AG08396 (cell line): ENCODE results near the gene AGTRAP.

Source experiments
- DNase-seq: peaks from one replicate; pipeline ENCODE4 v3.0.0; 2012; ENCODE audit warnings: low spot score, mixed read lengths

Gene AGTRAP, protein sequence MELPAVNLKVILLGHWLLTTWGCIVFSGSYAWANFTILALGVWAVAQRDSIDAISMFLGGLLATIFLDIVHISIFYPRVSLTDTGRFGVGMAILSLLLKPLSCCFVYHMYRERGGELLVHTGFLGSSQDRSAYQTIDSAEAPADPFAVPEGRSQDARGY

DNA sequence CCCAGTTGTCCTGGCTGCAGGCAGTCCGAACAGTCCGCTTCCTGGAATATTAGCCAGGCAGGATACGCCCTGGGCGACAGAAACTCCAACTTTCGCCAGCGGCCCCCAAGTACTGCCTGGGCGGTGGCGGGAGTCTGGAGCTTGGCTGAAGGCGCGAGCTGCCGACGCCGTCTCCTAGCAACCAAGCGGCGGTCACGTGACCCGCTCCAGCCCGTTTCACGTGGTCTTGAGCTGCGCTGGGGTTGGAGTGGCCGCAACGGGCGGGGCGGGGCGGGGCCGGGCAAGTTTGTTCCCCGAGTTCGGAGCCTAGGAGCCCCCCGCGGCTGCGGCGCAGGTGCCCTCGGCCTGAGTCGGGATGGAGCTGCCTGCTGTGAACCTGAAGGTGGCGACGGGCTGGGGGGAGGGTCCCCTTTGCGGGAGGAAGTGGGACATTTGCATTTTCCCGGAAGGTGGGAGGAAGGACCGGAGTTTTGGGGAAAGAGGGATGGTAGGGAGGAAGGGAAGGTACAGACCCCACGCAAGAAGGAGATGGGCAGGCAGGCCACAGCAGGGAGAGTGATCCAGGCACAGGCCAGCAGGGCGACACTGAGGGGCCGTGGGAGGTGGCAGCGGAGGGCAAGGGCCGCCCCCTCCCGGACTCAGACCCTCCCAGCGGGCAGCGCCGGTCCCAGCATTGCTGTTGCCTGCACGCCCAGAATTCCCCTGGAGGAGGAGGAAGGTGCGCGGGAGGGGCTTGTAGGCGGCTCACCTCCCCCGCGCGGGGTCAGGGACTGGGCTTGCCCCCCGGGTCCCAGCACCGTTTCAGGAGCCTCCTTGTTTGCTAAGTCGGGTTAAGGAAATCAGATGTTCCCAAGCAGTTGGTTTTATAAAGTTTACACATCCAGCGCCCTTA, at the start of gene AGTRAP:
Gene AGTRAP (plus strand): TSS at position 283 of the 892 bp plus-strand sequence. CDS start 73 bp downstream, at position 356.
- peak; percentile 94 for DNase-seq

DNA sequence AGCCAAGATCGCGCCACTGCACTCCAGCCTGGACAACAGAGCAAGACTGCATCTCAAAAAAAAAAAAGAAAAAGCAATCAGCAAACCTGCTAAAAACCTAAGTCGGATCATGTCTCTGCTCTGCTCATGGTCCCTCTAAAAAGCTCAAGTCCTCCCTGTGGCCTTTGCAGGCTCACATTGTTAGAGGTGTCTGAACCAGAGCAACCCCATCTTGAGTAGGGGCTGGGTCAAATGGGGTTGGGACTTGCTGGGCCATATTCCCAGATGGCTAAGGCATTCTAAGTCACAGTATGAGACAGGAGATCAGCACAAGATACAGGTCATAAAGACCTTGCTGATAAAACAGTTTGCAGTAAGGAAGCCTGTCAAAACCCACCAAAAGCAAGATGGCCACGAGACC, 47.4 kb upstream of the AGTRAP start:
- no peak for DNase-seq

DNA sequence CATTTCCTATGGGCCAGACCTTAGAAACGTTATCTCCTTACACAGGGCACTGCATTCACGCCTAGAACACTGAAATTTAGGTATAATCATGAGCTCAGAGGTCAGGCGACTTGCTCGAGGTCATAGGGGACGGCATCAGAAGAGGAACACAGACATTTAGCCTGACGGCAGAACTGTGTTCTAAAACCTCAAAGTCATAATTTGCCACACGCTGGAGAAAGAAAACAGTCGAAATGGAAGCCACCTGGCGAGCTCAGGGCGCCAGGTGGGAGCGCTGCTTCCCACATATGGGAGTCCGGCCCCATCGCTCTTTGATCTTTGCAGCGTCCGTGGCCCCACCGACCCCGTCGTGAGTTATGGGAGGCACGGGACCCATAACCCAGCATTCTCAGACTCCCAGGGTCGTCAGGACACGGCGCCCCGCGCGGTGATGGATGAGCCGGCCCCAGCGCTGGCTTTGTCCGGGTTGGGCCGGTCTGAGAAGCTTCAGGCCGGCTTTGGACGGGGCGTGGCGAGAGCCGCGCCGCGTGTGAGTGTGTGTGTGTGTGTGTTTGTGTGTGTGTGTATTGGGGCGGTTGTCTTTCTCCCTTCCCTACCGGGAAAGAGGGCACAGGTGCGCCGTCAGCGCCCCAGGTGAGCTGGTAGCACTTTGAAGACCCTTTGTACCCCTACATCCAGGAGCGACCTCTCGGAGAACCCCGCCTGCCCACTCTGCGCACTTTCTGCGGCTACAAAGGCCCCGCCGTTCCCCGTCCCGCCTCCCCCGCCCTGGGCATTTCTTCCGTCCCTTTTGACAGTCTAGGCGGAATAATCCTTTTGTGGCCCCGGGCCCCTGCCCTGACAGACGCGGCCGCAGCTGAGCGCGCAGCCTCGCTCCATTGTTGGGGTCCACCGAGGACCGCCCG, 45.3 kb upstream of the AGTRAP start:
- DNase-seq, result no peak

DNA sequence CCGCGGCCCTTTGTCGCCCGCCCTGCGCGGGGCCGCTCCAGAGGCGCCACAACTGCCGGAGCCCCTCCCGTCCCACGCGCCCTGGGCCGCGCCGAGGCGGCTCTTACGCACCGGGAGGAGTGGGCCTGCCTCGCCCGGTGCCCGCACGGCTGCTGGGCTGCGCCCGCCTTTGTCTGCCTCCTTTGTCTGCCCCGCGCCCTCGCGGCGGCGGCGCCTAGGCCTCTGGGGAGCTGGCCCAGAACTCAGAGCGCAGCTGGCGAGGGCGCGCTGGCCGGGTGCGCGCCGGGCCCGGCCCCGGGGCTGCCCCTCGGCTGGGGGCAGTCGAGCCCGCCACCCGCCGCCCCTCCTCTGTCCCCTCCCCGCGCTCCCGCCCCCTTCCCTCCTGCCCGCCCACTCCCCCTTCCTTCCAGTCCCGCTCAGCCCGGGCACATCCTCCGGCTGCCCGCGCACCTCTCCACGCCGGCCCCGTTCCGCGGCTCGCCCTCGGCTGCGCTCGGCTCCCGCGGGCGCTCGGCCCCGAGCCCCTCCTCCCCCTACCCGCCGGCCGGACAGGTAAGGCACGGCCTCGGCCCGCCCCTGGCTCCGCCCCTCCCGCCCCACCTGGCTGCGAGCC, 44.5 kb upstream of the AGTRAP start, which contains the start of gene DRAXIN:
Gene DRAXIN (plus strand): TSS at position 409 of the 613 bp plus-strand sequence. CDS start 14,549 bp downstream, outside the sequence.
- no peak for DNase-seq

DNA sequence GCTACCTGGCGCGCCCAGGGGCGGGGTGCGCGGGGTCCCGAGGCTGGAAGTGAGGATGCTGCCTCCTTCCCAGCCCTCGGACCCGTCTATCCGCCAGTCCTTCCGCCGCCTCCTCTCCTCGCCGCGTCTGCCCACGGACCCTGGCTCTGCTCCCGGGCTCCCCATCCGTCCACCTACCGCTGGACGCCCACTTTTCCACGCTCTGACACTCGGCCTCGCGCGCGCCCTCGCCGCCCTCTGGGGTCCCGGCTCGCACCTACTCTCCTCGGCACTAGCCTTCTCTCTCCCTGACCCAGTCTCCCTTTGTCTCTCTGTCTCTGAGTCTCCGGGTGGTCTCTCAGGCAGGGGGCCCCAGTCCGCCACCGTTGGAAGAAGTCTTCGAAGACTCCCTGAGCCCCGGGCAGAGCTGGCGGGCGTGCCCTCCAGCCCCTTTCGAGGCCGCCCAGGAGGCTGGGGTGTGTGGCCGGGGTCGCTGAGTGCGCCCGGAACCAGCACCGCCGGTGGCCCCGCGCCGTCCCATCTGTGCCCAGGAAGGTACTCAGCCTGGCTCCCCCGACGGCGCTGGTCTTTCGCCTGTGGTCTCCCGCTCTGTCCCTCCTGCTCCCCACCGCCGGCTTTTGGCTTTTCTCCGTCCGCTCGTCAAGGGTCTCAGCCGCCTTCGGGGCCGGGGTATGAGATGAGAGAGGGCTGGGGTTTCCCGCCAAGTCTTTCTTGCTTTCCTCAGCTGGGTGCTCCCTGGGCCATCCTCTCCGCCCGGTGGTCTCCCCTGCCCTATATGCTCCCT, 43.8 kb upstream of the AGTRAP start:
- no peak for DNase-seq

DNA sequence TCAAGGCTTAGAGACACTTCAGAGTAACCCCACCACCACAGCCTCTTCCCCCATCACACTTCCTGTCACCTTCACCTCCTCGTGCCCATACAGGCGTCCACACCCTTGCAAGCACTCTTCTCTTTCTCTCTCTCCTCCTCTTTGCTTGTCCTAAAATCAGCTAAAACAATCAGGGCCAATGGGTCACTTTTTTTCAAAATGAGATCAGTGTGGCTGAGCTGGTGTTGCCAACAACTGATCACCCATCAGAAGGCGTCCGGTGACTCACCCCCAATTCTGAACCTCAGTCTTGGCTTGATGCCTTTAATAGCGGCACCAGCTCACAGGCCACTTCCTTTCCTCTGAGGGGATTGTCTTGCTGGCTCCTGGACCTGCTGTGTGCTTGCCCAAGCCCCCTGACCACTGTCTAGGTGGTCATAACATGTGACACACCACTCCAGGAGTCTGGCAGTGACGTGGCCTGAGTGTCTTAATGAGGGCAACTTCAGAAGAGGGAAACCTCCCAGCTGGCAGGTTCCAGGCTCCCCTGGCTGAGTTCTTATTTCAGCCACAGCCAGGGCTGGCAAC, 42.8 kb upstream of the AGTRAP start:
- DNase-seq, result peak; percentile 93

DNA sequence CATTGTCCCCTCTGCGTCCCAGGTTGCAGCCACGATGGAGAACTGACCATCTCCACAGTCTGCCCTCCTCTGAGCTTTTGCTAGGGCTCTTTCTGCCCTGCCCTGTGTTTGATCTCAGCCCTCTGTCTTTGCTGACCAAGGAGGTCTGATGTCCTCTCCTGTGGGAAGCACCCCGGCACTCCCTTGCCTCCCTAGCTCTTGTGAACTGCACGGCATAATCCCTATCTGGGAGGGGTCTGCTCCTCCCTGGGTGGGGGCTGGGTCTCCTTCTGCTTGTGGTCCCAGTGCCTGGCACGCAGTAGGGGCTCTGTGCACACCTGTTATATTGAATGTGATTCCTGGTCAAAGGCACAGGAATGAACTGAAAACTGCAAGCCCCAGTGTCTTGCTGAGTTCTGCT, 42.0 kb upstream of the AGTRAP start:
- DNase-seq, result no peak

DNA sequence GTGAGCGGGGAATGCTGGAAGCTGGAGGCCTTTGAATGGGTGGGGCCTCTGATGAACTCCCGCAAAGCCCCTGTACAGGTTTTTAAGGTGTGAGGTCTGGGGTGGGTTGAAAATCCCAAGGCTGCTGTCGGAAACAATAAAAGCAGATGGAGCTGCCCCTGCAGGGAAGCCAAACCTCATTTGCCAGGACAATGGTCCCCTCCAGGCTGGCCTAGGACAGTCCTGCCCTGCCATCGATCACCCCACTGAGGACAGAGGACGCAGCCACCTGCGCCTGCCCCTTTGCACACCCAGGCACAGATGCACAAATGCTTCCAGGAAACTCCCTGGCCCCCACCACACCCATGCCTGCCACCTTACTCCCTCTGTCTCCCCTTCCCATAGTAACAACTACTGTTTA, 40.1 kb upstream of the AGTRAP start:
- DNase-seq, result no peak

DNA sequence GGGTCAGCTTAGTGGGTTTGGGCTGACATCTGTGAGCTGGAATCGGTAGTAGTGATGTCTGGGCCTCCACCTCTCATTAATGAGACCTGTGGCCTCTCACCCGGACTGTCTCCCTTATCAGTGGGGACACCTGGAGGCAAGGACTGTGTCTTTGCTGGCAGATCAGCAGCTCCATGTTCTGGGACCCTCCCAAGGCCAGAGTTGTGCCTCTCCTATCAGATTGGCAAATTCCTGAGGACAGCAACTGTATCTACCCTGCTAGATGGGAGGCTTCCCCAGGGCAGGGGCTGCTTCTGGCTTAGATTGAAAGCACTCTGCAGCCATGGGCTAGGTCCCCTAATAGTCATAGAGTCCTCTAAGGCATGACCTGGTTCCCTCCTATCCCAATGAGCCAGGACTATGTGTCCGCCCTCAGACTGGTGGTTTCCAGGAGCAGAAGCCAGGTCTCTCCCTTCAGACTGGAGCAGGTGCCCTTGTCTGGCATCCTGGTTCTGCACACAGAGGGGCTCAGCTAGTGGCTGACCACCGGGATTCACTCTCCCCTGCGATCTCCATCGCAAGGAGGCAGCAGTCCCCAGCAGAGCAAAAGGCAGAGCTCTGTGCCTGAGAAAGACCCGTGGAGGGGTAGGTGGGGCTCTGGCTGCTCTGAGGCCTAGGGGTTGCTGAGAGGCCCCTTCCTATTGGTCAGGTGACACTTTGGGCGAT, 38.6 kb upstream of the AGTRAP start:
- no peak for DNase-seq

DNA sequence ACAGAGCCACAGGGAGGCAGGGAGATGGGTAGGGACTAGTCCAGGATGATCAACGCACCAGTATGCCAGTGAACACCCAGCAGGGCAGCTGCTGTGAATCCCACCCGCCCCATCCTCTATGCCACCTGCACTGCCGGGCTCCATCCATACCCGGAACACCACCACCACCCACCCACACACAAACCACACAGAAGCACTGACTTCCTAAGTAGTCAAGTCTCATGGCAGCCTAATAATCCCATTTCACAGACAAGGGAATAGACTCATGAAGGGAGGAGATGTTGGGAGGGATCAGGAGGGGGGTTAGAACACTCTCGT, 38.1 kb upstream of the AGTRAP start:
- DNase-seq, result no peak

DNA sequence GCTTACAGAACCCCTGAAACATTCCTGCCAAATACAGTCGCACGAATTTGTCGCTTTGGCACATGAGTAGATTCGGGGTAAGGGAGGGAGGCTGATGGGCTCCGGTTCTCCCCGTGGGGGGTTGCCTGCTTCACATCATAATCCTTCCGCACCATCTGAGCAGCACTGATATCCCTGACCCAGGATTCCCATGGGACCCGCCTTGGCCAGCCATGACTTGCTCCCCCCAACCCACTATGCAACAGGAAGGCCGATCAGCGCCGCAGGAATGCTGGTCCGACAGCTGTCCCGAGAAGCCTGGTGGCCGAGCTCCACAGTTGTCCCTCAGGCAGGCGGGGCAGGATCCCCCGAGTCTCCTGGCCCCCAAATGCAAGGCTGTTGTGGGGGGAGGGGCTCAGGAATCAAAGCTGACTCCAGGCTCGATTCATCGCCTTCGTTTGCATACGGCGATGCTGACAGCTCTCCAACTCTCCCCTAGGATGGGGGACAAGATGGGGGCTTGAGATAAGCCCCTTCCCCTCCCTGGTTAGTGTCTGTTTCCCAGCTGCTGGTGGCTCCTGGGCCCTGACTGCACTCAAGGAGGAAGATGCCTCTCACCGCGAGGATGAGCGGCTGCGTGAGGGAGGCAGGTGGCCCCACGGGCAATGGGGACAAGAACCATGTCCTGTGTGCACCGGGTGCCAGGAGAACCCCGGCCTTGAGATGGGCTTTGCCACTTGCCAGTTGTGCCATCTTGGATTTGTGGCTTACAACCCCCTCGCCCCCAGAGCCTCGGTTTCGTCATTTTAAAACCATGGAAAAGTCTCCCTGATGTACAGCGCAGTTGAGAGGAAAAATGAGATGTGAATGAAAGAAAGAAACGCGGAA, 35.1 kb upstream of the AGTRAP start:
- no peak for DNase-seq

DNA sequence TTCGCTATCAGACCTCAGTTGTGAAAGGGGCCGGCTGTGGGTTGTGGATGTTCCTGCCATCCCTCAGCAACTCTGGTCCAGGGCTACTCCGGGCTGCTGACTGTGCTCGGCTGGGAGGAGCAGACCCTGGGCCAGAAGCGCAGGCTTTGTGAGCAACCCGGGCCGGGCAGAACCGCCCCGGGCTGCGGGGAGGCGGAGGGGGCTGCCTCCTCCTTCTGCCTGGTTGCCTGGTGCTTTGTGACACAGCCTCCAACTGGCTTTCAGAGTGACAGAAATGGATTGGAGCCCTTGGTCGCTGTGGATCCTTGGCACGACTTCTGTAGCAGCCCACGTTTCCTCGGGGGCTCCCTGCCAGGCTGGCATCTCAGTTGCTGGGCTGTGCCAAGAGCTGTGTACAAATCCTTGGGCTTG, 34.4 kb upstream of the AGTRAP start:
- no peak for DNase-seq

DNA sequence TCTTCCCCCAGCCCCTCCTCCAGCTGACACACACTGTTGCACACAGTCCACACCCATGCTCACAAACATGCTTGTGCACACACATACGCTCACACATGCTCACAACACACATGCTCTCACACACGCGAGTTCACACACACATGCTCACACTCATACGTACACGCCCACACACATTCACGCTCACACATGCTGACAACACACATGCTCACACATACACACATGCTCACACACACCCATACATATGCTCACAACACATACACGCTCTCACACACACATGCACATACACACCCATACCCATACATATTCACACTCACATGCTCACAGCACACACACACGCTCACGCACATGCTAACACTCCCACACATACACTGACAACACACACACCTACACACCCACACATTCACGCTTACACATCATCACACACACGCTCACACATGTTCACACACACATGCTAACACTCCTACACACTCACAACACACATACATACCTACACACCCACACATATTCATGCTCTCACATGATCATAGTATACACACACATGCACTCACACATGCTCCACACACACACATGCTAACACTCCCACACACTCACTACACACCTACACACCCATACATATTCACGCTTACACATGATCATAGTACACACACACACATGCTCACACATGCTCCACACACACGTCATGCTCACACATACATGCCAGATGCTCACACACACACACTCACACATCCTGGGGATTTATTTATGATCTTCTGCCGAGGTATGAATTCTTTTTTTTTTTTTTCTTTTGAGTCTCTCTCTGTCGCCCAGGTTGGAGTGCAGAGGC, 33.7 kb upstream of the AGTRAP start:
- DNase-seq, result no peak

DNA sequence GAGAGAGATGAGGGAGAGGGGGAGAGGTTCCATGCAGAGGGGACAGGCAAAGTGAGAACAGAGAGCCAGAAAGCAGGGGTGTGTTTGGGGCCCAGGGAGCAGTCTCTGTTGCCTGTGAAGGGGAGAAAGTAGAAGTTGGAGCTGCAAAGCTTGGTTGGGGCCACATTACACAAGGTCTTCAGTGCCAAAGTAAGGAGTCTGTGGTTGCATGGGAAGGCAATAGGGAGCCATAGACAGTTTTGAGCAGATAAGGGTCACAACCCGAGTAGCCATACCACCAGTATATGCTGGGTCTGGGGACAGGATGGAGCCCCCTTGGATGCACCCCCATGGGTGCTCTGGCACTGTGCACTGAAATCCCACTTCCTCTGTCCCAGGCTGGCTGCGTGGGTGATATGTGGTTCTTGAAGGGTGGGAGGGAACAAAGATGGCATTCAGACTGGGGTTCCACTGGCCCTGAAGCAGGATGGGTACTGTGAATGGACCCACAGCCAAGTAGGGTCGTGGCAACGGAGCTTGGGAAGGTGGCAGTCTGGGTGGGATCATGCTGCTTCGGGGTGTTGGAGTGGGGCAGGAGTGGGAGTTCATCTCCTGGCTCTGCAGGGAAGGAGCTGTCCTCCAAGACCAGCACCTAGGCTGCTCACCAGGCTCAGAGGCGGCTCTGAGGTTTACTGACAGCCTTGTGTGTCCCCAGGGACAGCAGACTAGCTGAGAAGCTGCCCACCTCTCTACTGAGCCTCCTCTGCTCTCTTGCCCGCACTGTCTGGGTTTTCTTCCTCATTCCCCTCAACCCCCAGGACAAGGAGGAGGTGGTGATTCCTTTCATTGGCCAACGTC, 32.4 kb upstream of the AGTRAP start:
- DNase-seq, result no peak

DNA sequence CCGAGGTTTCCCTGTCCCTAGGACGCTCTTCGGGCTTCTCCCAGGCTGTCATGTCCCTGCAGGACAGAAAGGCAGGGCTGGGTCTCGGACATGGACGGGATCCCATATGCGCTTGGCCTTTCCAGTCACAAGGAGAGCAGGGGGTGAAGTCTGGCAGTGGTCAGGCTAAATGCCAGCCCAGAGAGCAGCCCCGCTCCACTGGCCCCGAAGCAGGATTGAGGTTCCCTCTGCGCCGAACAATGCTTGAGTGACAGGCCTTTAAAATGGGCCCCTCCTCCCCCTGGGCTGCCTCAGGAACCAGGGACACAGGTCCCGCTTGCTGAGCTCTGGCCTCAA, 31.8 kb upstream of the AGTRAP start:
- DNase-seq, result no peak

DNA sequence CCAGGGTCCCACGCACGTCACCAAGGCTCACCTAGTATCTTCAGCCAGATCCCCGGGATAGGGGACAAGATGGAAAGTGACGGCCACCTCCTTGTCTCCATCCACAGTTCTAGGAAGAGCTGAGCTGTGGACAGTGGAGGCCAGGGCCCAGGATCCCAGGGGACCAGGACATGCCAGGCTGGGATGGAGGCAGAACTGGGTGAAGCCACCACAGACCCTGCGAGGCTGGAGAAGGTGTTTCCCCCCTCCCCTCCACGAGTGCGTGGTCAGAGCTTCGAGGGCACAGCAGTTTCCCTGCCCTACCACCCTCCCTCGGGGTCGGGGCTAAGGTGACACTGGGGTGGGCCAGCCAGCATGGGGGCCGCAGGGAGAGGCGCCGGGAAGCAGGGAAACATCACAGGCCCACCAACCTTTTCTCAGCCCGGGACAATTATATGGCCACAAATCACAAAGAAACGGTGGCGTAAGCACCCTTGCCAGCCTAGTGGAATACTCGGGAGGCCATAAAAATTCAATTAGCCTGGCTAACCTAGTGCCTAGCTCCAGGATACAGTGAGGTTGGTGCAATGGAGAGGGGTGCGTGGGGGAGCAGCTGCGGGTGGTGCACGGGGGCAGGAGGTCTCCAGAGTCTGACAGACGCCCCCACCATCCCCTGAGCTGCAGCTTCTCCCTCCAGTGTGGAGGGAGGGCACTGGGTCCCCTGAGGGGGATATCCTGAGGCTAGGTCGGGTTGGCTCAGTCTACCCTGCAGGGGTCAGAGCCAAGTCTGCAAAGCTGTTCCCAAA, 31.1 kb upstream of the AGTRAP start:
- DNase-seq, result no peak

DNA sequence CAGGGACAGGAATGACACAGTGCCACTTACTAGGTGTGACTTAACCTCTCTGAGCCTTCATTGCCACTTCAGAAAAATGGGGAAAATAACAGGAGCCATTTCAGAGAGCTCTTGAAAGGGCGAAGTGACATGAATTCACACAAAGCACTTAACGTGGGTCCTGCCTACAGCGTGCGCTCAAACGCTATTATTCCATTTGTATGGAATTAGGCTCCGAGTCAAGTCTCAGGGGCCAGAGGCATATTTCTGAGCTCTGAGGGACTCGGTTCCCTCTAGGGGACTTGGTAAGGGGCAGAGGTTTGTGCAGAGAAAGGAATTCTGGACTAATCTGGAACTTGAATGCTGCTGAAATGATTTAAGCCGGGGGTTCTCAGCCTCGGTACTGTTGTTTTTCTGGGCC, 30.3 kb upstream of the AGTRAP start:
- DNase-seq, result no peak
